WTC11 (cell line): ENCODE results near the gene ARL5A. TPM values are rescaled to one million over a fixed set of nuclear protein-coding genes. Genes with fewer than 3 reads are reported as not detected.

Experiments
- ATAC-seq: fragments of 200-7000 bp; cut with Tn5 transposase; 2 replicates; pipeline ENCODE4 v1.10.0; 2021; ENCODE audit warnings: mild to moderate bottlenecking, moderate library complexity
- CTCF ChIA-PET: fragments of 300-600 bp; sonication (Branson Sonifier 250); formaldehyde crosslinking; loops from one replicate; lab custom pipeline; 2021; ENCODE audit warnings: antibody characterized with exemption; lab: Charles Lee
- POLR2A ChIA-PET: fragments of 350-600 bp; sonication (Branson Sonifier 250); formaldehyde crosslinking; loops from one replicate; lab custom pipeline; 2021; ENCODE audit warnings: antibody characterized with exemption; lab: Charles Lee
- DNase-seq: peaks from one replicate; pipeline ENCODE4 v3.0.0; 2021; ENCODE audit warnings: low spot score
- H3K27ac Mint-ChIP-seq: 2 replicates; pipeline ENCODE4 v1.8.0; 2021; ENCODE audit warnings: mixed read lengths
- H3K27me3 Mint-ChIP-seq: 2 replicates; pipeline ENCODE4 v1.8.0; 2021; ENCODE audit warnings: low read depth, mild to moderate bottlenecking, moderate library complexity, mixed read lengths
- H3K36me3 Mint-ChIP-seq: 2 replicates; pipeline ENCODE4 v1.8.0; 2021; ENCODE audit warnings: mixed read lengths
- H3K4me1 Mint-ChIP-seq: 2 replicates; pipeline ENCODE4 v1.8.0; 2022; ENCODE audit warnings: mixed read lengths
- H3K4me3 Mint-ChIP-seq: 2 replicates; pipeline ENCODE4 v1.8.0; 2021; ENCODE audit warnings: mild to moderate bottlenecking, moderate library complexity, mixed read lengths
- H3K9me3 Mint-ChIP-seq: 2 replicates; pipeline ENCODE4 v1.8.0; 2021; ENCODE audit warnings: mixed read lengths
- ARID4B ChIP-seq: sonication (generic); formaldehyde crosslinking; IDR thresholded peaks from 2 replicates; pipeline ENCODE4 v1.8.0; 2023; ENCODE audit warnings: missing genetic modification reagents, mild to moderate bottlenecking, borderline replicate concordance
- CREM ChIP-seq: sonication (generic); formaldehyde crosslinking; IDR thresholded peaks from 2 replicates; pipeline ENCODE4 v1.8.1; 2022; ENCODE audit warnings: mild to moderate bottlenecking, missing genetic modification reagents, moderate library complexity
- ERG ChIP-seq: fragments of 250-450 bp; sonication (Bioruptor Pico); IDR thresholded peaks from 2 replicates; pipeline ENCODE4 v1.8.0; 2021; ENCODE audit warnings: mild to moderate bottlenecking
- HMGXB4 ChIP-seq: sonication (generic); formaldehyde crosslinking; IDR thresholded peaks from 2 replicates; pipeline ENCODE4 v1.8.1; 2023; ENCODE audit warnings: mild to moderate bottlenecking, moderate library complexity, missing genetic modification reagents
- JUN ChIP-seq: sonication (generic); formaldehyde crosslinking; IDR thresholded peaks from 2 replicates; pipeline ENCODE4 v1.8.0; 2023; ENCODE audit warnings: mild to moderate bottlenecking, missing genetic modification reagents
- MLX ChIP-seq: sonication (generic); formaldehyde crosslinking; IDR thresholded peaks from 2 replicates; pipeline ENCODE4 v1.8.1; 2023; ENCODE audit warnings: mild to moderate bottlenecking, missing genetic modification reagents, moderate library complexity
- NR1H2 ChIP-seq: sonication (generic); formaldehyde crosslinking; IDR thresholded peaks from 2 replicates; pipeline ENCODE4 v1.9.0; 2021; ENCODE audit warnings: mild to moderate bottlenecking, moderate library complexity, missing genetic modification reagents
- OVOL2 ChIP-seq: fragments of 250-450 bp; sonication (Bioruptor Pico); IDR thresholded peaks from 2 replicates; pipeline ENCODE4 v1.9.0; 2021; ENCODE audit warnings: mild to moderate bottlenecking, borderline replicate concordance
- PREB ChIP-seq: sonication (generic); formaldehyde crosslinking; IDR thresholded peaks from 2 replicates; pipeline ENCODE4 v1.8.1; 2022; ENCODE audit warnings: mild to moderate bottlenecking, missing genetic modification reagents, moderate library complexity, borderline replicate concordance
- PRRX2 ChIP-seq: fragments of 250-450 bp; sonication (Bioruptor Pico); IDR thresholded peaks from 2 replicates; pipeline ENCODE4 v1.8.0; 2021; ENCODE audit warnings: mild to moderate bottlenecking
- RORB ChIP-seq: fragments of 250-450 bp; sonication (Bioruptor Pico); IDR thresholded peaks from 2 replicates; pipeline ENCODE4 v1.9.0; 2021; ENCODE audit warnings: mild to moderate bottlenecking
- SMAD4 ChIP-seq: sonication (generic); formaldehyde crosslinking; IDR thresholded peaks from 2 replicates; pipeline ENCODE4 v1.8.0; 2022; ENCODE audit warnings: mild to moderate bottlenecking, missing genetic modification reagents
- SP1 ChIP-seq: sonication (generic); formaldehyde crosslinking; conservative IDR thresholded peaks from 2 replicates; pipeline ENCODE4 v1.8.1; 2022; ENCODE audit warnings: missing genetic modification reagents
- TCF7 ChIP-seq: sonication (generic); formaldehyde crosslinking; IDR thresholded peaks from 2 replicates; pipeline ENCODE4 v1.8.0; 2022; ENCODE audit warnings: mild to moderate bottlenecking, low read depth, missing genetic modification reagents, moderate library complexity
- ZBTB21 ChIP-seq: sonication (generic); formaldehyde crosslinking; IDR thresholded peaks from 2 replicates; pipeline ENCODE4 v1.8.1; 2023; ENCODE audit warnings: mild to moderate bottlenecking, missing genetic modification reagents, borderline replicate concordance
- ZBTB43 ChIP-seq: sonication (generic); formaldehyde crosslinking; IDR thresholded peaks from 2 replicates; pipeline ENCODE4 v1.8.1; 2023; ENCODE audit warnings: mild to moderate bottlenecking, missing genetic modification reagents
- ZNF121 ChIP-seq: sonication (generic); formaldehyde crosslinking; IDR thresholded peaks from 2 replicates; pipeline ENCODE4 v1.8.0; 2023; ENCODE audit warnings: missing genetic modification reagents
- ZNF423 ChIP-seq: fragments of 250-450 bp; sonication (Bioruptor Pico); IDR thresholded peaks from 2 replicates; pipeline ENCODE4 v2.1.2; 2022; ENCODE audit warnings: mild to moderate bottlenecking, moderate library complexity
- ZNF425 ChIP-seq: fragments of 250-450 bp; sonication (Bioruptor Pico); conservative IDR thresholded peaks from 2 replicates; pipeline ENCODE4 v1.9.0; 2021; ENCODE audit warnings: mild to moderate bottlenecking
- ZSCAN18 ChIP-seq: fragments of 250-450 bp; sonication (Bioruptor Pico); IDR thresholded peaks from 2 replicates; pipeline ENCODE4 v2.1.2; 2022; ENCODE audit warnings: mild to moderate bottlenecking, moderate library complexity
- total RNA-seq: library from RNA; stranded (reverse); gene quantifications from 3 replicates; pipeline ENCODE4 v1.2.3, GENCODE V29; 2021

The ARL5A gene
- total RNA-seq, 1 experiment from 2014 or later: 82.7 TPM

- CTCF ChIA-PET: no interaction called here
- no peak overlapping the region for H3K27ac Mint-ChIP-seq
- TF ChIP-seq ARID4B (CRISPR knock-in tag) (no peak), PREB (CRISPR knock-in tag) (no peak), ZNF121 (CRISPR knock-in tag) (no peak), ZBTB21 (CRISPR knock-in tag) (no peak), ZBTB43 (CRISPR knock-in tag) (no peak), OVOL2 (no peak), RORB (CRISPR knock-in tag) (no peak), ZNF425 (CRISPR knock-in tag) (no peak), HMGXB4 (CRISPR knock-in tag) (no peak), CREM (CRISPR knock-in tag) (no peak), PRRX2 (CRISPR knock-in tag) (no peak), ERG (CRISPR knock-in tag) (no peak), ZNF423 (CRISPR knock-in tag) (no peak), TCF7 (CRISPR knock-in tag) (no peak), JUN (CRISPR knock-in tag) (no peak), SMAD4 (no peak), ZSCAN18 (CRISPR knock-in tag) (no peak), MLX (CRISPR knock-in tag) (no peak), NR1H2 (no peak), SP1 (no peak)
- ATAC-seq (no peak), DNase-seq (no peak)
- H3K27me3 Mint-ChIP-seq: no peaks in the 10 kb centered on the region
- H3K9me3 Mint-ChIP-seq: no peaks in the 10 kb centered on the region
- H3K4me3 Mint-ChIP-seq: no peak overlapping the region
- POLR2A ChIA-PET: no interaction called here
- H3K4me1 Mint-ChIP-seq: no peaks in the 10 kb centered on the region
- peaks cover 16% of the 10 kb centered on the region for H3K36me3 Mint-ChIP-seq
Observed at GRCh38 chr2:151803811-151804210, 24.4 kb downstream of the ARL5A start.
